Natural killer cell (primary cell): ENCODE measurements around the gene ADI1. TPM values are rescaled to one million over a fixed set of nuclear protein-coding genes. Genes with fewer than 3 reads are reported as not detected.
A peak's percentile ranks its signal among the peaks of the same experiment; 100 is the strongest.

ENCODE experiments used
- ATAC-seq, 3 donors: fragments of 150-1000 bp in 2 of 3; fragments of 200-7000 bp in 1 of 3; cut with Tn5 transposase; 1 replicate in 1 of 3; 2 replicates in 2 of 3; pipeline ENCODE4 v1.10.0; 2021; ENCODE audit warnings: mild to moderate bottlenecking in 2 of 3, moderate library complexity in 2 of 3
- DNase-seq, 2 donors: peaks; one replicate each; pipeline versions ENCODE4 v3.0.0 to v3.0.0-alpha.2; 2013 to 2021; ENCODE audit warnings: mixed read lengths in 1 of 2
- H3K27ac ChIP-seq: one replicate; pipeline ENCODE4 v1.5.1; 2013; ENCODE audit warnings: mild to moderate bottlenecking, low read length
- H3K27me3 ChIP-seq: one replicate; pipeline ENCODE4 v1.6.1; 2013; ENCODE audit warnings: low read length; ENCODE audit not compliant: control insufficient read depth, insufficient read depth
- H3K36me3 ChIP-seq: one replicate; pipeline ENCODE4 v1.6.1; 2013; ENCODE audit warnings: low read length; ENCODE audit not compliant: control insufficient read depth, insufficient read depth
- H3K4me1 ChIP-seq: one replicate; pipeline ENCODE4 v1.6.1; 2013; ENCODE audit warnings: low read length; ENCODE audit not compliant: control insufficient read depth, insufficient read depth
- H3K4me3 ChIP-seq: one replicate; pipeline ENCODE4 v1.5.1; 2013; ENCODE audit warnings: low read length
- H3K9me3 ChIP-seq: one replicate; pipeline ENCODE4 v1.6.1; 2013; ENCODE audit warnings: low read length; ENCODE audit not compliant: control insufficient read depth, insufficient read depth
- H3K27ac Mint-ChIP-seq, 2 donors: one replicate each; pipeline ENCODE4 v1.8.0; 2022; ENCODE audit warnings: mild to moderate bottlenecking in 2 of 2, mixed read lengths in 2 of 2, moderate library complexity in 1 of 2
- H3K27me3 Mint-ChIP-seq, 2 donors: one replicate each; pipeline ENCODE4 v1.8.0; 2022; ENCODE audit warnings: low read depth in 2 of 2, mixed read lengths in 2 of 2
- H3K36me3 Mint-ChIP-seq: one replicate; pipeline ENCODE4 v1.8.0; 2022; ENCODE audit warnings: mixed read lengths
- H3K4me1 Mint-ChIP-seq, 2 donors: one replicate each; pipeline ENCODE4 v1.8.0; 2022; ENCODE audit warnings: mixed read lengths in 2 of 2
- H3K4me3 Mint-ChIP-seq: one replicate; pipeline ENCODE4 v1.8.0; 2022; ENCODE audit warnings: mild to moderate bottlenecking, moderate library complexity, mixed read lengths
- H3K9me3 Mint-ChIP-seq, 2 donors: one replicate each; pipeline ENCODE4 v1.8.0; 2022; ENCODE audit warnings: mixed read lengths in 2 of 2
- WGBS: methylation state at CpG from one replicate; pipeline ENCODE4 v1.1.7; 2013; ENCODE audit warnings: missing lambda C conversion rate; ENCODE audit not compliant: insufficient coverage; 5-methylcytosine and 5-hydroxymethylcytosine counted together
- intact Hi-C: fragments of 100-400 bp; cut with micrococcal nuclease; formaldehyde crosslinking; loops from one replicate; pipeline ENCODE4 v1.14.2; 2022
- total RNA-seq, 4 donors: library from RNA; stranded (reverse); fragments of 120-200 nt in 1 of 4; gene quantifications; one replicate each; pipeline versions ENCODE4 v1.2.3 to v1.2.4, GENCODE V29; 2013 to 2022
- TF ChIP-seq, protein P1 (sequence below): fragments of 200-600 bp; IDR thresholded peaks from one replicate; pipeline ENCODE4 v1.8.0; 2022; ENCODE audit warnings: antibody characterized with exemption

ADI1 gene
- total RNA-seq, 3 donors from 2014 or later (not counting 1 experiment from before 2014, with no cell fraction given) = 15.9 to 23.0 (median 17.4) TPM

DNA sequence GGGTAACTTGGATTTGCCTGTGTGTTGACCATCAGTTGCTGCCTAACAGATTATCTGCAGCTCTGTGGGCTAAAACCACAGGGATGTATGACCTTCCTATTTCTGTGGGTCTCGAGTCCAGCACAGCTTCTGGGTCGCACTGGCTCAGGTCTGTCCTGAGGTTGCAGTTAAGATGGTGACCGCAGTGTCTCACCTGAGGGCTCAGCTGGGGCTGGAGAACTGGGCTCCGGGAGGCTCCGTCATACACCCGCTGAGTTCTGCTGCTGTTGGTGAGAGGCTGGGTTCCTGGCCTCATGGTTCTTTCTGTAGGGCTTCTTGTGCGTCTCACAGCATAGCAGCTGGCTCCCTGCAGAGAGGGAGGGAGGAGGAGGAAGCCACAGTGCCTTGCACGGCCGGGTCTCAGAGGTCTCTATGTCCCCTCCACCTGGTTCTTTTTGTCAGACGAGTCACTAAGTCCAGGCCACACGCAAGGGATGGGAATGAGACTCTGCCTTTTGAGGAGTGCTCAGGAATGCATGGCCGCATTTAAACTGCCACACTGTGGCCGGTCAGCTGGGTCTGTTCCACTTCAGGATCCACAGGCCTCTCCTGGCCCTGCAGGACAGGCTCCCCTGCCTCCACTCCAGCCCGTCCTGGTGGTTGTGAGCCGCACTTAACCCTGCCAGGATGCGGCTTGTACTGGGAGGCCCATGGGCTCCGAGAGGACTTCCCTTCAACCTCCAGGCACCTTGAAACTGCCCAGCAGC is 67.2 kb downstream of the ADI1 start:
- H3K36me3 ChIP-seq = peaks cover 35% of the 10 kb centered on the region
- H3K4me3 ChIP-seq = no peak overlapping the region
- Mint-ChIP-seq H3K36me3 (no peaks in the 10 kb centered on the region), H3K9me3 (no peaks in the 10 kb centered on the region), H3K27me3 (no peaks in the 10 kb centered on the region), H3K4me3 (no peak overlapping the region), H3K27ac (no peak overlapping the region), H3K4me1 (peaks cover 0 to 13% of the 10 kb centered on the region in 2 donors)
- H3K4me1 ChIP-seq = no peaks in the 10 kb centered on the region
- no peaks in the 10 kb centered on the region for H3K27me3 ChIP-seq
- intact Hi-C loops = no loop called here
- H3K9me3 ChIP-seq = no peaks in the 10 kb centered on the region
- no peak overlapping the region for H3K27ac ChIP-seq
- ATAC-seq (no peak), DNase-seq (no peak)
- TF ChIP-seq, protein P1, sequence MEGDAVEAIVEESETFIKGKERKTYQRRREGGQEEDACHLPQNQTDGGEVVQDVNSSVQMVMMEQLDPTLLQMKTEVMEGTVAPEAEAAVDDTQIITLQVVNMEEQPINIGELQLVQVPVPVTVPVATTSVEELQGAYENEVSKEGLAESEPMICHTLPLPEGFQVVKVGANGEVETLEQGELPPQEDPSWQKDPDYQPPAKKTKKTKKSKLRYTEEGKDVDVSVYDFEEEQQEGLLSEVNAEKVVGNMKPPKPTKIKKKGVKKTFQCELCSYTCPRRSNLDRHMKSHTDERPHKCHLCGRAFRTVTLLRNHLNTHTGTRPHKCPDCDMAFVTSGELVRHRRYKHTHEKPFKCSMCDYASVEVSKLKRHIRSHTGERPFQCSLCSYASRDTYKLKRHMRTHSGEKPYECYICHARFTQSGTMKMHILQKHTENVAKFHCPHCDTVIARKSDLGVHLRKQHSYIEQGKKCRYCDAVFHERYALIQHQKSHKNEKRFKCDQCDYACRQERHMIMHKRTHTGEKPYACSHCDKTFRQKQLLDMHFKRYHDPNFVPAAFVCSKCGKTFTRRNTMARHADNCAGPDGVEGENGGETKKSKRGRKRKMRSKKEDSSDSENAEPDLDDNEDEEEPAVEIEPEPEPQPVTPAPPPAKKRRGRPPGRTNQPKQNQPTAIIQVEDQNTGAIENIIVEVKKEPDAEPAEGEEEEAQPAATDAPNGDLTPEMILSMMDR = no peak
- WGBS = 96% methylated on average over 17 of the region's 17 CpGs

DNA sequence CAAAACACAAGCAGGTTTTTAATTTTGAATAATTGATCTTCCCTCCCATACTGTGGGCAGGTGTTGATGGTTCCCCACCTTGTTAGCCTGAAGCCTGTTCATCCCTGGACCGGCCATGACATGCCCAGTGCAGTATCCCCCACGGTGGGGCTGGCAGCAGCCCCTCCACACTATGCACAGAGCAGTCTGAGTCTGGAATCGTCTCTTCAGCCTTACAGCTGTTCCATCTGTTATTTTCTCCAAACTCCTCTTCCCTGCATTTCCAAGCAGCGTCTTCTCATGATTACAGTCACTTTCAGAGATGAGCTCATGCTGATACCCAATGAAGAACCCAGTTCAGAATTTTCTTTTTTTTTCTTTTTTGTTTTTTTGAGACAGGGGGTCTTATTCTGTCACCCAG is 68.2 kb downstream of the ADI1 start:
- no peak overlapping the region for H3K27ac ChIP-seq
- 96% methylated on average over 4 of the region's 4 CpGs for WGBS
- no peak overlapping the region for H3K4me3 Mint-ChIP-seq
- H3K4me1 Mint-ChIP-seq = peaks cover 0 to 13% of the 10 kb centered on the region in 2 donors
- DNase-seq (no peak), ATAC-seq (no peak)
- peaks cover 38% of the 10 kb centered on the region for H3K36me3 ChIP-seq
- TF ChIP-seq, protein P1 = no peak
- intact Hi-C loops = no loop called here
- peak overlapping the region; percentile 16 to 26 for H3K27ac Mint-ChIP-seq
- no peaks in the 10 kb centered on the region for H3K9me3 ChIP-seq
- H3K27me3 Mint-ChIP-seq = no peaks in the 10 kb centered on the region
- no peaks in the 10 kb centered on the region for H3K27me3 ChIP-seq
- H3K9me3 Mint-ChIP-seq = no peaks in the 10 kb centered on the region
- H3K36me3 Mint-ChIP-seq = no peaks in the 10 kb centered on the region
- no peak overlapping the region for H3K4me3 ChIP-seq
- no peaks in the 10 kb centered on the region for H3K4me1 ChIP-seq

DNA sequence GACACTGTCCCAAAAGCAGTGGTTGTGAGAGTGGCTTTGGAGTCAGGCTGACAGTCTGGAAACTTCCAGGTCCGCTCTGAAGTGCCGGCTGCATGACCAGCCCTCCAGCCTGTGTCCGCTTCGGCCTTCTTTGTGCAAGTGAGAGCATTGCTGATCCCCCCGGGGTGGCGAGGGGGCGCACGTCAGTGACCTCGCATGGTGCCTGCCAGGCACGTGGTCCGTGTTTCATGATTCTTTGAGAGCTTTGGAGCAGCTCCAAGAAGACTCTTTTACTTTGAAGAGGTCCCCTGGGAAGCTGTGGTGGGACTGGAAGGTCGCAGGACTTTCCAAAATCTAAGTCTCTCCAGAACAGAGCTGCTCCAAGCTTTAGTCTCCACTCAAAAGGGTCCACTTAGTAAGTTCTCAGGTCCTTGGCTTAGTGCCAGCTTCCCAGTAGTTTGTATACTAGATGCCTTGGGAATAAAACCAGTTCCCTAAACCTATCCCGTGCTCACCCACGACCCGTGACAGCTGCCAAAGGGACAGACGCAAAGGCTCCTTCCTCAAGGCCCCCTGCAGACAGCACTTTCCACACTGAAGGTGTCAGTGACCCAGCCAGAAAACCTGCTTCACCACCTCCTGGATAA is 68.8 kb downstream of the ADI1 start:
- Histone ChIP-seq H3K36me3 (peaks cover 45% of the 10 kb centered on the region), H3K4me3 (no peak overlapping the region), H3K27me3 (no peaks in the 10 kb centered on the region), H3K9me3 (no peaks in the 10 kb centered on the region), H3K27ac (no peak overlapping the region), H3K4me1 (no peaks in the 10 kb centered on the region)
- Mint-ChIP-seq H3K4me1 (peaks cover 4 to 13% of the 10 kb centered on the region in 2 donors), H3K9me3 (no peaks in the 10 kb centered on the region), H3K36me3 (no peaks in the 10 kb centered on the region), H3K27ac (peak overlapping the region in 1 of 2 donors; percentile 26), H3K4me3 (no peak overlapping the region), H3K27me3 (no peaks in the 10 kb centered on the region)
- ATAC-seq (no peak), DNase-seq (no peak)
- intact Hi-C loops = no loop called here
- WGBS = 95% methylated on average over 16 of the region's 16 CpGs
- TF ChIP-seq, protein P1 = no peak
